ENCODE measurements around the gene TTC31.

Gene TTC31

GRCh38 chr2:74497777-74498499 lies 15.1 kb downstream of the TTC31 start:
- Histone ChIP-seq H3K9me2 (replicated peaks; ENCODE audit: control insufficient read depth, low read length) (no peaks in the 10 kb centered on the region), H3K27ac (ENCODE audit: low read depth, low read length) (no peak overlapping the region), H3K4me3 (ENCODE audit: low read length) (peak overlapping the region; percentile 35; the same call in 1 of the 2 replicates), H3K4me2 (ENCODE audit: low read length) (peak overlapping the region; percentile 38), H4K20me1 (ENCODE audit: control insufficient read depth, insufficient read depth, low read depth, low read length) (no peaks in the 10 kb centered on the region), H3K79me2 (ENCODE audit: control insufficient read depth, low read length) (no peaks in the 10 kb centered on the region), H3F3A (ENCODE audit: control insufficient read depth, insufficient read depth) (no peaks in the 10 kb centered on the region), H3K27me3 (ENCODE audit: control insufficient read depth, low read length) (peaks cover 55% of the 10 kb centered on the region), H3K36me3 (ENCODE audit: control insufficient read depth, low read length) (peaks cover 7% of the 10 kb centered on the region; the same call in 1 of the 2 replicates), H3K4me1 (ENCODE audit: control insufficient read depth, low read length) (peaks cover 13% of the 10 kb centered on the region), H3K9me3 (ENCODE audit: control insufficient read depth, insufficient read depth, low read length) (no peaks in the 10 kb centered on the region)
- no peak; the same call in 1 of the 2 replicates for TF ChIP-seq EZH2phosphoT487 (IDR thresholded peaks at IDR 0.05; ENCODE audit: borderline replicate concordance, low read length)
- TF ChIP-seq, protein P1, sequence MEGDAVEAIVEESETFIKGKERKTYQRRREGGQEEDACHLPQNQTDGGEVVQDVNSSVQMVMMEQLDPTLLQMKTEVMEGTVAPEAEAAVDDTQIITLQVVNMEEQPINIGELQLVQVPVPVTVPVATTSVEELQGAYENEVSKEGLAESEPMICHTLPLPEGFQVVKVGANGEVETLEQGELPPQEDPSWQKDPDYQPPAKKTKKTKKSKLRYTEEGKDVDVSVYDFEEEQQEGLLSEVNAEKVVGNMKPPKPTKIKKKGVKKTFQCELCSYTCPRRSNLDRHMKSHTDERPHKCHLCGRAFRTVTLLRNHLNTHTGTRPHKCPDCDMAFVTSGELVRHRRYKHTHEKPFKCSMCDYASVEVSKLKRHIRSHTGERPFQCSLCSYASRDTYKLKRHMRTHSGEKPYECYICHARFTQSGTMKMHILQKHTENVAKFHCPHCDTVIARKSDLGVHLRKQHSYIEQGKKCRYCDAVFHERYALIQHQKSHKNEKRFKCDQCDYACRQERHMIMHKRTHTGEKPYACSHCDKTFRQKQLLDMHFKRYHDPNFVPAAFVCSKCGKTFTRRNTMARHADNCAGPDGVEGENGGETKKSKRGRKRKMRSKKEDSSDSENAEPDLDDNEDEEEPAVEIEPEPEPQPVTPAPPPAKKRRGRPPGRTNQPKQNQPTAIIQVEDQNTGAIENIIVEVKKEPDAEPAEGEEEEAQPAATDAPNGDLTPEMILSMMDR (IDR thresholded peaks at IDR 0.05; ENCODE audit: low read depth, low read length, poor library complexity, severe bottlenecking): no peak

- peaks cover 20% of the 10 kb centered on the region for H3K4me1 ChIP-seq (ENCODE audit: control insufficient read depth, low read length)
- peak overlapping the region; percentile 35; the same call in 1 of the 2 replicates for H3K4me3 ChIP-seq (ENCODE audit: low read length)
- peaks cover 1% of the 10 kb centered on the region; the same call in 1 of the 2 replicates for H3K36me3 ChIP-seq (ENCODE audit: control insufficient read depth, low read length)
- H3K27ac ChIP-seq (ENCODE audit: low read depth, low read length): no peak overlapping the region
- H3K9me2 ChIP-seq (replicated peaks; ENCODE audit: control insufficient read depth, low read length): no peaks in the 10 kb centered on the region
- peak overlapping the region; percentile 38 for H3K4me2 ChIP-seq (ENCODE audit: low read length)
- TF ChIP-seq, protein P1 (IDR thresholded peaks at IDR 0.05; ENCODE audit: low read depth, low read length, poor library complexity, severe bottlenecking): no peak
- peak; percentile 71 for TF ChIP-seq EZH2phosphoT487 (IDR thresholded peaks at IDR 0.05; ENCODE audit: borderline replicate concordance, low read length)
- H3K79me2 ChIP-seq (ENCODE audit: control insufficient read depth, low read length): no peaks in the 10 kb centered on the region
- H3F3A ChIP-seq (ENCODE audit: control insufficient read depth, insufficient read depth): no peaks in the 10 kb centered on the region
- H4K20me1 ChIP-seq (ENCODE audit: control insufficient read depth, insufficient read depth, low read depth, low read length): no peaks in the 10 kb centered on the region
- peaks cover 61% of the 10 kb centered on the region for H3K27me3 ChIP-seq (ENCODE audit: control insufficient read depth, low read length)
- H3K9me3 ChIP-seq (ENCODE audit: control insufficient read depth, insufficient read depth, low read length): no peaks in the 10 kb centered on the region
These were observed 15.8 kb downstream of the TTC31 start for GRCh38 chr2:74498500-74499266.

GRCh38 chr2:74499267-74499939 lies 16.5 kb downstream of the TTC31 start, which contains the start of gene LBX2:
Gene LBX2, minus strand, starts transcription at chr2:74499603. Its CDS starts 66 bp downstream, at chr2:74499537.
- H3F3A ChIP-seq (ENCODE audit: control insufficient read depth, insufficient read depth): no peaks in the 10 kb centered on the region
- H3K4me1 ChIP-seq (ENCODE audit: control insufficient read depth, low read length): peaks cover 20% of the 10 kb centered on the region
- no peaks in the 10 kb centered on the region for H3K9me2 ChIP-seq (replicated peaks; ENCODE audit: control insufficient read depth, low read length)
- H3K27ac ChIP-seq (ENCODE audit: low read depth, low read length): no peak within 1 kb of the TSS
- H3K4me3 ChIP-seq (ENCODE audit: low read length): peak within 1 kb of the TSS; percentile 35; the same call in 1 of the 2 replicates
- no peaks in the 10 kb centered on the region for H4K20me1 ChIP-seq (ENCODE audit: control insufficient read depth, insufficient read depth, low read depth, low read length)
- no peaks in the 10 kb centered on the region for H3K79me2 ChIP-seq (ENCODE audit: control insufficient read depth, low read length)
- H3K27me3 ChIP-seq (ENCODE audit: control insufficient read depth, low read length): peaks cover 61% of the 10 kb centered on the region
- H3K9me3 ChIP-seq (ENCODE audit: control insufficient read depth, insufficient read depth, low read length): no peaks in the 10 kb centered on the region
- no peaks in the 10 kb centered on the region; the same call in 1 of the 2 replicates for H3K36me3 ChIP-seq (ENCODE audit: control insufficient read depth, low read length)
- no peak for TF ChIP-seq EZH2phosphoT487 (IDR thresholded peaks at IDR 0.05; ENCODE audit: borderline replicate concordance, low read length)
- TF ChIP-seq, protein P1 (IDR thresholded peaks at IDR 0.05; ENCODE audit: low read depth, low read length, poor library complexity, severe bottlenecking): no peak
- peak within 1 kb of the TSS; percentile 38 for H3K4me2 ChIP-seq (ENCODE audit: low read length)
